ENCODE results near the gene EPG5.

Gene EPG5

DNA sequence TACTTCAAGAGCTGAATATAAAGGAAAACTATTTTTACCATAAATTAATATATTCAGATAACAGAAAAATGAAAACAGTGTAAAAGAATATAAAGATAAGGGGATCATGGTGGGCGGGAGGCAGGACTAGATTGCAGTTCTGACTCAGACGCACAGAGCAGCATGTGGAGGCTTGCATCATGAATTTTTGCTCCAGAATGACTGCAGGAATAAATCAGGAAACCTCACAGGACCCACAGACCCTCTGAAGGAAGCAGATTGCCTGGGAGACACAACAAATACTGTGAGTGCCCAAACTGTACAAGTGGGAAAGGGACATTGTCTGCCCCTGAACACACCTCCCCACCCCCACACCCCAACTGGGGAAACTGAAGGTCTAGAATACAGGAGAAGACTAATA, 160.9 kb downstream of the EPG5 start:
- DNase-seq (ENCODE audit: low read depth), result peak; percentile 66

DNA sequence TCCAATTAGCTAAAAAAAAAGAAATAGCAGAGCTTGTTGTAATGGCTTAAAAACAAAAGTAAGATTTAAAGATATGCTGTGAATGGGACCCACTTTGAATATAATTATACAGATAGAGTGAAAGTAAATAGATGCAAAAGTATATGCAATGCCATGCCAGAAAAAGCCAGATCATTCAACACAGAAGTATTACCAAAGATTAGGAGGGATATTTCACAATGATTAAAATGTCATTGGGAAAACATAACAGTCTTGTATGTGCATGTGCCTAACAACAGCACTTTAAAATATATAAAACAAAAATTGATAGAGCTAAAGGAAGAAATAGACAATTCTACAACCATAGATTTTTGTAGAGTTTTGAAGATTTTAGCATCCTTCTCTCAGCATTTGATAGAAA, 161.6 kb downstream of the EPG5 start:
- DNase-seq (ENCODE audit: low read depth), result no peak

DNA sequence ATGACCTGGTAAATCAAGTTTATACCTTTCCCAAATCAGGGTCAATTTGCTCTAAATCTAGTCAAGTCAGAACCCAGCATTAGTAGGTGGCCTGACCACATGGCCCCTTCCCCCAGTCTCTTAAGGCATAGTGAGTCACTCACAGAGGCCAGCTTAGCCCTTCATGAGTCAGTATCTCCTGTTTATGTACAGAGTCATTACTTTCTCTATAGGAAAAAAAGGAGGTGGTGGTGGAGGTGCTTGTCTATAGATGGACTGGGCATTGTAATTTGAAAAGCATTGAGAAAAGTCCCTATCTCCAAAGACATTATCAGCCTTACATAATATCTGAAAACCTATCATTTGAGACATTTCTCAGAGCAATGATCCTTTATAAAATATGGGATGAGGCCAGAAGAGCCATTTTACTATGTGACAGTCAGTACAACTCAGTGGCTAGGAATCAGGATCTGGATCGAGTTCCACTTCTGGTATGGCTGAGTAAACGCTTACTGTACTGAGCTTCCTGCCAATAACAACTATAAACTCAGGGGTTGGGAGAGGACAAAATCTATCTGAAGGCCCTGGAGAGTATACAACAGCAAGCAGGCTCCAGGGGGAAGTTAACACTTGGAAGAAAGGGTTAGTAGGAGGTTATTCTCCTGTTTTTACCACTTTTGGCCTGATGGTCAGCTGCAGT, 164.2 kb downstream of the EPG5 start:
- peak; percentile 98 for DNase-seq (ENCODE audit: low read depth)

DNA sequence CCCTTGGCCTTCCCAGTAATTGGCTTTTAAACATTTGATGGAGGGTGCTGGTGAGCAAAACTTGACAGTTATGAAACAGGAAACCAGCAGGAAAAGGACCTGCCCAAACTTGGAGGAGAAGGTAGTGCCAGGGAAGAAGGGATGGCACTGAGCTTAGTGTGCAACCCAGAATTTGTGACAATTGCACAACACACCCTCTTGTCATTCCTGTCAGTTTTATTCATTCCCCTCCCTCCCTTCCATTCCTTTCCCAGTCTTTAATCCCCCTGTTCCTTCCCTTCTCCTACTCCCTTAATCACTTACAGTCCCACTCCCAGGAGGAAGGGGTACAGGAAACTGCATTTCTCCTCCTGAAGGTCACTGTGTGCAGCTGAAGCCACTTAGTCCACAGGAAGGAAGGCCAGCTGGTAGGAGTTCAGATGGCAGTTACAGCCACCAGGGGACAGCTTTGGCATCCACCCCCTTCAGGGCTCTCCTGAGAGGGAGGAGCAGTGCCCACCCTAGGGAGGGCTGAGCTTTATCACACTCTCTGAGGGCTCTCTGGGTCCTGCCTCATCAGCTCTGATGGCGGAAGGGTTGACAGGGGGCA, 165.6 kb downstream of the EPG5 start:
- DNase-seq (ENCODE audit: low read depth), result peak; percentile 53

Measured in EH (cell line).